ENCODE data around the gene COG1. TPM values are rescaled to one million over a fixed set of nuclear protein-coding genes. Genes with fewer than 3 reads are reported as not detected.

Gene COG1
- total RNA-seq, 1 donor from 2014 or later = 45.6 TPM

- TF ChIP-seq CTCF (IDR thresholded peaks at IDR 0.05) = peak; percentile 88
- H3K4me1 Mint-ChIP-seq (ENCODE audit: unreplicated experiment) = peaks cover 36% of the 10 kb centered on the region
- peaks cover 5% of the 10 kb centered on the region for H3K36me3 Mint-ChIP-seq (ENCODE audit: unreplicated experiment)
- no peaks in the 10 kb centered on the region for H3K9me3 Mint-ChIP-seq (ENCODE audit: unreplicated experiment)
- H3K4me3 Mint-ChIP-seq (ENCODE audit: unreplicated experiment) = peak overlapping the region; percentile 84
- DNase-seq (ENCODE audit: extremely low spot score, unreplicated experiment) = no peak
- H3K27ac Mint-ChIP-seq (ENCODE audit: unreplicated experiment) = peak overlapping the region; percentile 86
- no peaks in the 10 kb centered on the region for H3K27me3 Mint-ChIP-seq (ENCODE audit: unreplicated experiment)
Observed at GRCh38 chr17:73191443-73192205, 1.2 kb upstream of the COG1 start.

GRCh38 chr17:73192206-73192893 is 505 bp upstream of the COG1 start:
- Mint-ChIP-seq H3K4me3 (ENCODE audit: unreplicated experiment) (peak overlapping the region; percentile 84), H3K9me3 (ENCODE audit: unreplicated experiment) (no peaks in the 10 kb centered on the region), H3K4me1 (ENCODE audit: unreplicated experiment) (peaks cover 37% of the 10 kb centered on the region), H3K27me3 (ENCODE audit: unreplicated experiment) (no peaks in the 10 kb centered on the region), H3K27ac (ENCODE audit: unreplicated experiment) (peak overlapping the region; percentile 86), H3K36me3 (ENCODE audit: unreplicated experiment) (peaks cover 10% of the 10 kb centered on the region)
- DNase-seq (ENCODE audit: extremely low spot score, unreplicated experiment) = peak; percentile 87
- no peak for TF ChIP-seq CTCF (IDR thresholded peaks at IDR 0.05)

- no peak for TF ChIP-seq CTCF (IDR thresholded peaks at IDR 0.05)
- Mint-ChIP-seq H3K27me3 (ENCODE audit: unreplicated experiment) (no peaks in the 10 kb centered on the region), H3K4me1 (ENCODE audit: unreplicated experiment) (peaks cover 30% of the 10 kb centered on the region), H3K27ac (ENCODE audit: unreplicated experiment) (peak overlapping the region; percentile 66), H3K36me3 (ENCODE audit: unreplicated experiment) (peaks cover 31% of the 10 kb centered on the region), H3K4me3 (ENCODE audit: unreplicated experiment) (no peak overlapping the region), H3K9me3 (ENCODE audit: unreplicated experiment) (no peaks in the 10 kb centered on the region)
- no peak for DNase-seq (ENCODE audit: extremely low spot score, unreplicated experiment)
Observed at GRCh38 chr17:73194514-73195222, 1.8 kb downstream of the COG1 start.

GRCh38 chr17:73196500-73196899 is 3.6 kb downstream of the COG1 start:
- H3K4me1 Mint-ChIP-seq (ENCODE audit: unreplicated experiment) = peaks cover 27% of the 10 kb centered on the region
- no peaks in the 10 kb centered on the region for H3K27me3 Mint-ChIP-seq (ENCODE audit: unreplicated experiment)
- H3K9me3 Mint-ChIP-seq (ENCODE audit: unreplicated experiment) = no peaks in the 10 kb centered on the region
- peaks cover 47% of the 10 kb centered on the region for H3K36me3 Mint-ChIP-seq (ENCODE audit: unreplicated experiment)
- H3K4me3 Mint-ChIP-seq (ENCODE audit: unreplicated experiment) = no peak overlapping the region
- TF ChIP-seq CTCF (IDR thresholded peaks at IDR 0.05) = peak; percentile 19
- peak overlapping the region; percentile 46 for H3K27ac Mint-ChIP-seq (ENCODE audit: unreplicated experiment)
- no peak for DNase-seq (ENCODE audit: extremely low spot score, unreplicated experiment)

GRCh38 chr17:73197161-73197560 is 4.3 kb downstream of the COG1 start:
- no peak overlapping the region for H3K27ac Mint-ChIP-seq (ENCODE audit: unreplicated experiment)
- no peak for TF ChIP-seq CTCF (IDR thresholded peaks at IDR 0.05)
- no peaks in the 10 kb centered on the region for H3K9me3 Mint-ChIP-seq (ENCODE audit: unreplicated experiment)
- no peak for DNase-seq (ENCODE audit: extremely low spot score, unreplicated experiment)
- peaks cover 51% of the 10 kb centered on the region for H3K36me3 Mint-ChIP-seq (ENCODE audit: unreplicated experiment)
- H3K27me3 Mint-ChIP-seq (ENCODE audit: unreplicated experiment) = no peaks in the 10 kb centered on the region
- peaks cover 21% of the 10 kb centered on the region for H3K4me1 Mint-ChIP-seq (ENCODE audit: unreplicated experiment)
- no peak overlapping the region for H3K4me3 Mint-ChIP-seq (ENCODE audit: unreplicated experiment)

Data from osteocyte (in vitro differentiated cells).